GM23338 (cell line): ENCODE data around the gene EXOC4. TPM values are rescaled to one million over a fixed set of nuclear protein-coding genes. Genes with fewer than 3 reads are reported as not detected.

Experiments used
- ATAC-seq: fragments of 200-7000 bp; cut with Tn5 transposase; 3 replicates; pipeline ENCODE4 v1.9.1; 2020
- DNase-seq: peaks from one replicate; pipeline ENCODE4 v3.0.0-alpha.2; 2015; ENCODE audit warnings: low spot score
- H2AFZ ChIP-seq: fragments of 200-600 bp; sonication (generic); 2 replicates; pipeline ENCODE4 v1.8.0; 2016; ENCODE audit warnings: antibody characterized with exemption, mild to moderate bottlenecking, moderate library complexity
- H3F3A ChIP-seq: fragments of 200-600 bp; sonication (generic); replicated peaks from 2 replicates; pipeline ENCODE4 v1.8.0; 2017; ENCODE audit warnings: antibody characterized with exemption, mixed run types, low read depth
- H3K27ac ChIP-seq: fragments of 200-600 bp; sonication (generic); 2 replicates; pipeline ENCODE4 v1.6.1; 2016; ENCODE audit warnings: low read depth
- H3K27me3 ChIP-seq: fragments of 200-600 bp; sonication (generic); 2 replicates; pipeline ENCODE4 v1.8.0; 2016; ENCODE audit warnings: mild to moderate bottlenecking, mixed run types, moderate library complexity; ENCODE audit not compliant: insufficient read depth
- H3K36me3 ChIP-seq: fragments of 200-600 bp; sonication (generic); 2 replicates; pipeline ENCODE4 v1.8.0; 2016; ENCODE audit warnings: mild to moderate bottlenecking; ENCODE audit not compliant: insufficient read depth
- H3K4me1 ChIP-seq: fragments of 200-600 bp; sonication (generic); 2 replicates; pipeline ENCODE4 v1.8.0; 2016; ENCODE audit warnings: mild to moderate bottlenecking, moderate library complexity; ENCODE audit not compliant: insufficient read depth
- H3K4me2 ChIP-seq: fragments of 200-600 bp; sonication (generic); 2 replicates; pipeline ENCODE4 v1.7.1; 2017; ENCODE audit warnings: mixed run types
- H3K4me3 ChIP-seq: fragments of 200-600 bp; sonication (generic); 2 replicates; pipeline ENCODE4 v1.6.1; 2016; ENCODE audit warnings: mixed run types
- H3K79me2 ChIP-seq: fragments of 200-600 bp; sonication (generic); replicated peaks from 2 replicates; pipeline ENCODE4 v1.8.0; 2017; ENCODE audit warnings: mild to moderate bottlenecking; ENCODE audit not compliant: insufficient read depth
- H3K9me2 ChIP-seq: fragments of 200-600 bp; sonication (generic); 2 replicates; pipeline ENCODE4 v1.8.0; 2017; ENCODE audit not compliant: insufficient read depth
- H4K20me1 ChIP-seq: fragments of 200-600 bp; sonication (generic); replicated peaks from 2 replicates; pipeline ENCODE4 v1.8.0; 2017; ENCODE audit warnings: mild to moderate bottlenecking; ENCODE audit not compliant: insufficient read depth
- H3K27ac Mint-ChIP-seq: 2 replicates; pipeline ENCODE4 v1.8.0; 2020; ENCODE audit warnings: inconsistent platforms, mild to moderate bottlenecking, moderate library complexity, mixed read lengths
- H3K27me3 Mint-ChIP-seq: 3 replicates; pipeline ENCODE4 v1.8.0; 2022; ENCODE audit warnings: low read depth, mild to moderate bottlenecking, moderate library complexity, mixed read lengths, inconsistent platforms; ENCODE audit not compliant: insufficient read depth, poor library complexity
- H3K36me3 Mint-ChIP-seq: 3 replicates; pipeline ENCODE4 v1.8.0; 2021; ENCODE audit warnings: low read depth, mild to moderate bottlenecking, inconsistent platforms, moderate library complexity, mixed read lengths
- H3K4me1 Mint-ChIP-seq: 3 replicates; pipeline ENCODE4 v1.8.0; 2020; ENCODE audit warnings: mild to moderate bottlenecking, inconsistent platforms, mixed read lengths
- H3K4me3 Mint-ChIP-seq: 3 replicates; pipeline ENCODE4 v1.8.0; 2021; ENCODE audit warnings: moderate library complexity, mild to moderate bottlenecking, inconsistent platforms, mixed read lengths
- H3K9me3 Mint-ChIP-seq: 3 replicates; pipeline ENCODE4 v1.8.0; 2020; ENCODE audit warnings: moderate library complexity, mild to moderate bottlenecking, inconsistent platforms, mixed read lengths
- CREB1 ChIP-seq: fragments of 250-450 bp; sonication (Bioruptor Pico); IDR thresholded peaks from 2 replicates; pipeline ENCODE4 v1.5.0; 2020; ENCODE audit warnings: low read depth, mild to moderate bottlenecking, moderate library complexity
- CTCF ChIP-seq, 2 experiments: fragments of 200-600 bp in 1 of 2; sonication (generic) in 1 of 2; conservative IDR thresholded peaks; 2 replicates each; pipeline versions ENCODE4 v1.5.1 to v1.6.1; 2016 to 2017; ENCODE audit warnings: antibody characterized with exemption in 2 of 2, low read depth in 2 of 2, mild to moderate bottlenecking in 2 of 2, moderate library complexity in 1 of 2
- EZH2 ChIP-seq: fragments of 200-600 bp; sonication (generic); IDR thresholded peaks from one replicate; pipeline ENCODE4 v1.8.0; 2017; ENCODE audit warnings: antibody characterized with exemption, mild to moderate bottlenecking, low read depth; ENCODE audit not compliant: unreplicated experiment
- EZH2phosphoT487 ChIP-seq: fragments of 200-600 bp; sonication (generic); IDR thresholded peaks from one replicate; pipeline ENCODE4 v1.8.1; 2018; ENCODE audit warnings: antibody characterized with exemption; ENCODE audit not compliant: unreplicated experiment
- JUNB ChIP-seq: IDR thresholded peaks from one replicate; pipeline ENCODE4 v1.6.1; 2016; ENCODE audit warnings: antibody characterized with exemption; ENCODE audit not compliant: unreplicated experiment
- NANOG ChIP-seq: IDR thresholded peaks from 2 replicates; pipeline ENCODE4 v1.6.1; 2016; ENCODE audit warnings: antibody characterized with exemption, borderline replicate concordance
- POLR2AphosphoS5 ChIP-seq: IDR thresholded peaks from 2 replicates; pipeline ENCODE4 v1.6.1; 2016; ENCODE audit warnings: antibody characterized with exemption, low read depth
- REST ChIP-seq: IDR thresholded peaks from one replicate; pipeline ENCODE4 v1.6.1; 2018; ENCODE audit warnings: antibody characterized with exemption; ENCODE audit not compliant: unreplicated experiment
- STAT1 ChIP-seq: IDR thresholded peaks from one replicate; pipeline ENCODE4 v1.6.1; 2016; ENCODE audit warnings: antibody characterized with exemption; ENCODE audit not compliant: unreplicated experiment
- ZNF114 ChIP-seq: fragments of 250-450 bp; sonication (Bioruptor Pico); IDR thresholded peaks from 2 replicates; pipeline ENCODE4 v1.5.0; 2020; ENCODE audit warnings: mild to moderate bottlenecking, moderate library complexity
- ZNF331 ChIP-seq: fragments of 250-450 bp; sonication (Bioruptor Pico); IDR thresholded peaks from 2 replicates; pipeline ENCODE4 v1.5.0; 2020; ENCODE audit warnings: low read depth, mild to moderate bottlenecking, moderate library complexity
- ZNF462 ChIP-seq: fragments of 250-450 bp; sonication (Bioruptor Pico); IDR thresholded peaks from 2 replicates; pipeline ENCODE4 v1.5.0; 2020; ENCODE audit warnings: mild to moderate bottlenecking, moderate library complexity
- polyA plus RNA-seq: library from polyadenylated mRNA; unstranded; fragments of >200 nt; fragmentation: Nextera tagmentation; extraction: Ambion mirVana; gene quantifications from 2 replicates; pipeline ENCODE4 v1.2.1, GENCODE V29; 2016
- total RNA-seq: library from RNA; depleted of rRNA; stranded (reverse); fragments of >200 nt; shearing (Covaris generic); gene quantifications from 2 replicates; pipeline ENCODE4 v1.2.3, GENCODE V29; 2014
- TF ChIP-seq, protein P1 (sequence below): IDR thresholded peaks from 2 replicates; pipeline ENCODE4 v1.6.1; 2016; ENCODE audit warnings: antibody characterized with exemption

EXOC4 gene
- total and polyA plus RNA-seq, 2 experiments from 2014 or later = 37.5 to 52.7 TPM

DNA sequence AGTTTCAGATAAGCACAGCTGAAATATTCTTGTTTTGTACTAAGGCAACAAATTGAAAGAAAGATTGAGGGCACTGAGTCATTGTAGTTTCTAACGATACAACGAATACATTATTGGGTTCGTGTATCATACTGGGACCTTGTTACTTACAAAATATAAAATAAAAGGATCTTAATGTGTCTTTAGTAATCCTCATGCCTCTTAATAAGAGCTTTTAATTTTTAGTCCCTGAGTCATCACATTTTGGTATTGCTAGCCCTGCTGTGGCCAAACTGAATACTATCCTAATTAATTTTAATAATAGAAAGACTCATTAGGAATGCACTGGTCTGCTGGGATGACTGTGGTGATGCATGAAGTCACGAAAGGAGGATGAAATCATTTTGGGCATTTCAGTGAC is 309.7 kb downstream of the EXOC4 start:
- H3K27ac Mint-ChIP-seq = peak overlapping the region; percentile 23; the same call in 1 of the 2 replicates

More for the DNA sequence above, 309.7 kb downstream of the EXOC4 start:
- Histone ChIP-seq H3K79me2 (no peaks in the 10 kb centered on the region), H3K9me2 (no peaks in the 10 kb centered on the region; the same call in 1 of the 2 replicates), H3K4me2 (no peak overlapping the region), H3K4me1 (peaks cover 5% of the 10 kb centered on the region; the same call in 1 of the 2 replicates), H3K4me3 (no peak overlapping the region), H3K27ac (no peak overlapping the region), H2AFZ (no peak overlapping the region), H3K36me3 (no peaks in the 10 kb centered on the region), H3F3A (no peaks in the 10 kb centered on the region), H3K27me3 (no peaks in the 10 kb centered on the region), H4K20me1 (no peaks in the 10 kb centered on the region)
- Mint-ChIP-seq H3K9me3 (no peaks in the 10 kb centered on the region), H3K36me3 (no peaks in the 10 kb centered on the region), H3K4me1 (peaks cover 9% of the 10 kb centered on the region), H3K4me3 (no peak overlapping the region), H3K27me3 (peaks cover 2% of the 10 kb centered on the region)
- DNase-seq (no peak), ATAC-seq (no peak)
- TF ChIP-seq CREB1 (CRISPR knock-in tag) (no peak), ZNF462 (CRISPR knock-in tag) (no peak), REST (no peak), EZH2 (no peak), JUNB (no peak), ZNF114 (CRISPR knock-in tag) (no peak), EZH2phosphoT487 (no peak), STAT1 (no peak), NANOG (no peak), ZNF331 (no peak), CTCF (conservative IDR thresholded peaks at IDR 0.05; ENCODE audit: low read depth in 2 of 2) (no peak), POLR2AphosphoS5 (no peak)
- TF ChIP-seq, protein P1, sequence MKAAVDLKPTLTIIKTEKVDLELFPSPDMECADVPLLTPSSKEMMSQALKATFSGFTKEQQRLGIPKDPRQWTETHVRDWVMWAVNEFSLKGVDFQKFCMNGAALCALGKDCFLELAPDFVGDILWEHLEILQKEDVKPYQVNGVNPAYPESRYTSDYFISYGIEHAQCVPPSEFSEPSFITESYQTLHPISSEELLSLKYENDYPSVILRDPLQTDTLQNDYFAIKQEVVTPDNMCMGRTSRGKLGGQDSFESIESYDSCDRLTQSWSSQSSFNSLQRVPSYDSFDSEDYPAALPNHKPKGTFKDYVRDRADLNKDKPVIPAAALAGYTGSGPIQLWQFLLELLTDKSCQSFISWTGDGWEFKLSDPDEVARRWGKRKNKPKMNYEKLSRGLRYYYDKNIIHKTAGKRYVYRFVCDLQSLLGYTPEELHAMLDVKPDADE = no peak
